Measurements from ENCODE around the gene CFAP69.

Gene CFAP69

GRCh38 chr7:90222811-90223725 is 21.9 kb upstream of the CFAP69 start:
- TF ChIP-seq SIN3A (IDR thresholded peaks at IDR 0.05; ENCODE audit: borderline replicate concordance, insufficient read depth, low read length) (no peak), FOXP2 (optimal IDR thresholded peaks at IDR 0.05; ENCODE audit: borderline replicate concordance, extremely low read depth, extremely low read length, insufficient read depth) (no peak), REST (IDR thresholded peaks at IDR 0.05; ENCODE audit: insufficient read depth in 1 of 2, low read depth in 2 of 2, low read length in 2 of 2) (no peak), TAF1 (IDR thresholded peaks at IDR 0.05; ENCODE audit: borderline replicate concordance, insufficient read depth, low read length) (no peak), POLR2AphosphoS5 (IDR thresholded peaks at IDR 0.05; ENCODE audit: low read depth, low read length) (no peak)

GRCh38 chr7:90224195-90224594 is 20.8 kb upstream of the CFAP69 start:
- TF ChIP-seq POLR2AphosphoS5 (IDR thresholded peaks at IDR 0.05; ENCODE audit: low read depth, low read length) (no peak), SIN3A (IDR thresholded peaks at IDR 0.05; ENCODE audit: borderline replicate concordance, insufficient read depth, low read length) (no peak), TAF1 (IDR thresholded peaks at IDR 0.05; ENCODE audit: borderline replicate concordance, insufficient read depth, low read length) (no peak), FOXP2 (optimal IDR thresholded peaks at IDR 0.05; ENCODE audit: borderline replicate concordance, extremely low read depth, extremely low read length, insufficient read depth) (no peak)

- TF ChIP-seq TAF1 (IDR thresholded peaks at IDR 0.05; ENCODE audit: borderline replicate concordance, insufficient read depth, low read length) (no peak), FOXP2 (optimal IDR thresholded peaks at IDR 0.05; ENCODE audit: borderline replicate concordance, extremely low read depth, extremely low read length, insufficient read depth) (no peak), SIN3A (IDR thresholded peaks at IDR 0.05; ENCODE audit: borderline replicate concordance, insufficient read depth, low read length) (no peak), POLR2AphosphoS5 (IDR thresholded peaks at IDR 0.05; ENCODE audit: low read depth, low read length) (no peak), REST (IDR thresholded peaks at IDR 0.05; ENCODE audit: insufficient read depth in 1 of 2, low read depth in 2 of 2, low read length in 2 of 2) (no peak)
Observed at GRCh38 chr7:90225181-90225580, 19.8 kb upstream of the CFAP69 start.

GRCh38 chr7:90225601-90226000 is 19.4 kb upstream of the CFAP69 start:
- TF ChIP-seq POLR2AphosphoS5 (IDR thresholded peaks at IDR 0.05; ENCODE audit: low read depth, low read length) (no peak), TAF1 (IDR thresholded peaks at IDR 0.05; ENCODE audit: borderline replicate concordance, insufficient read depth, low read length) (no peak), SIN3A (IDR thresholded peaks at IDR 0.05; ENCODE audit: borderline replicate concordance, insufficient read depth, low read length) (no peak), FOXP2 (optimal IDR thresholded peaks at IDR 0.05; ENCODE audit: borderline replicate concordance, extremely low read depth, extremely low read length, insufficient read depth) (no peak), REST (IDR thresholded peaks at IDR 0.05; ENCODE audit: insufficient read depth in 1 of 2, low read depth in 2 of 2, low read length in 2 of 2) (no peak)

GRCh38 chr7:90227259-90227658 is 17.7 kb upstream of the CFAP69 start:
- TF ChIP-seq TAF1 (IDR thresholded peaks at IDR 0.05; ENCODE audit: borderline replicate concordance, insufficient read depth, low read length): no peak
- no peak for TF ChIP-seq REST (IDR thresholded peaks at IDR 0.05; ENCODE audit: insufficient read depth in 1 of 2, low read depth in 2 of 2, low read length in 2 of 2)
- no peak for TF ChIP-seq FOXP2 (optimal IDR thresholded peaks at IDR 0.05; ENCODE audit: borderline replicate concordance, extremely low read depth, extremely low read length, insufficient read depth)
- no peak for TF ChIP-seq SIN3A (IDR thresholded peaks at IDR 0.05; ENCODE audit: borderline replicate concordance, insufficient read depth, low read length)
- TF ChIP-seq POLR2AphosphoS5 (IDR thresholded peaks at IDR 0.05; ENCODE audit: low read depth, low read length): no peak
